Thyroid gland (tissue), 4 donors: ENCODE results near the gene CDK10. TPM values are rescaled to one million over a fixed set of nuclear protein-coding genes. Genes with fewer than 3 reads are reported as not detected.
A peak's percentile ranks its signal among the peaks of the same experiment; 100 is the strongest.

ENCODE experiments used
- DNase-seq, 2 donors: peaks; one replicate each; pipeline ENCODE4 v3.0.0-alpha.2; 2019
- H3K27ac ChIP-seq, 3 donors: fragments of 200-600 bp; sonication (generic); 1 replicate in 2 of 3; 2 replicates in 1 of 3; pipeline ENCODE4 v1.5.1; 2016 to 2019; ENCODE audit warnings: mild to moderate bottlenecking in 1 of 3, moderate library complexity in 1 of 3
- H3K27me3 ChIP-seq: fragments of 200-600 bp; sonication (generic); one replicate; pipeline ENCODE4 v1.5.1; 2019
- H3K36me3 ChIP-seq, 2 donors: fragments of 200-600 bp; sonication (generic); one replicate each; pipeline ENCODE4 v1.5.1; 2016 to 2019
- H3K4me1 ChIP-seq, 2 donors: fragments of 200-600 bp; sonication (generic); one replicate each; pipeline ENCODE4 v1.5.1; 2017 to 2019
- H3K4me3 ChIP-seq, 3 donors: fragments of 200-600 bp; sonication (generic); replicated peaks in 1 of 3; 1 replicate in 2 of 3; 2 replicates in 1 of 3; pipeline ENCODE4 v1.5.1; 2016; ENCODE audit warnings: mild to moderate bottlenecking in 1 of 3
- H3K9me3 ChIP-seq: fragments of 200-600 bp; sonication (generic); one replicate; pipeline ENCODE4 v1.5.1; 2017
- CTCF ChIP-seq, 6 experiments: fragments of 200-600 bp in 3 of 6; fragments of 450-650 bp in 3 of 6; sonication (generic) in 3 of 6; IDR thresholded peaks; one replicate each; pipeline ENCODE4 v1.5.1; 2016 to 2019; ENCODE audit warnings: antibody characterized with exemption in 6 of 6, mild to moderate bottlenecking in 2 of 6, inconsistent platforms in 1 of 6, moderate library complexity in 1 of 6
- POLR2A ChIP-seq, 2 donors: fragments of 450-650 bp; IDR thresholded peaks; one replicate each; pipeline ENCODE4 v1.6.1; 2017; ENCODE audit warnings: antibody characterized with exemption in 2 of 2, mild to moderate bottlenecking in 2 of 2, moderate library complexity in 1 of 2
- WGBS, 2 donors: methylation state at CpG; one replicate each; pipeline ENCODE4 v1.1.5; 2017; 5-methylcytosine and 5-hydroxymethylcytosine counted together
- intact Hi-C: fragments of 100-400 bp; cut with DNase I; formaldehyde crosslinking; loops from one replicate; pipeline ENCODE4 v1.15.1; 2023
- total RNA-seq, 4 donors: library from RNA; depleted of rRNA; stranded (reverse); fragments of >200 nt; gene quantifications; one replicate each; pipeline ENCODE4 v1.2.3, GENCODE V29; 2016

The CDK10 gene
- total RNA-seq, 4 donors from 2014 or later = 88.7 to 109 (median 91.3) TPM

GRCh38 chr16:89646906-89647305 lies 39.6 kb upstream of the CDK10 start:
- Histone ChIP-seq H3K27me3 (no peaks in the 10 kb centered on the region), H3K4me1 (no peaks in the 10 kb centered on the region), H3K4me3 (no peak overlapping the region), H3K27ac (no peak overlapping the region), H3K36me3 (peaks cover 27 to 29% of the 10 kb centered on the region in 2 donors), H3K9me3 (no peaks in the 10 kb centered on the region)
- TF ChIP-seq CTCF (IDR thresholded peaks at IDR 0.05) = no peak
- TF ChIP-seq POLR2A (IDR thresholded peaks at IDR 0.05) = no peak
- intact Hi-C loops = no loop called here
- 86 to 97% methylated on average over 3 to 6 of the region's 12 CpGs for WGBS, 2 donors
- DNase-seq = no peak

GRCh38 chr16:89651584-89651983 lies 34.9 kb upstream of the CDK10 start:
- Histone ChIP-seq H3K9me3 (no peaks in the 10 kb centered on the region), H3K27me3 (no peaks in the 10 kb centered on the region), H3K36me3 (peaks cover 8% of the 10 kb centered on the region in 2 donors), H3K4me3 (no peak overlapping the region), H3K4me1 (peaks cover 3 to 5% of the 10 kb centered on the region in 2 donors), H3K27ac (no peak overlapping the region)
- TF ChIP-seq POLR2A (IDR thresholded peaks at IDR 0.05) = no peak
- no peak for TF ChIP-seq CTCF (IDR thresholded peaks at IDR 0.05)
- 93 to 97% methylated on average over 15 of the region's 15 CpGs for WGBS, 2 donors
- intact Hi-C loops = no loop called here
- no peak for DNase-seq

GRCh38 chr16:89653656-89654295 lies 32.7 kb upstream of the CDK10 start:
- 88 to 92% methylated on average over 9 to 10 of the region's 10 CpGs for WGBS, 2 donors

GRCh38 chr16:89655062-89655643 lies 31.3 kb upstream of the CDK10 start:
- no peaks in the 10 kb centered on the region for H3K9me3 ChIP-seq
- TF ChIP-seq CTCF (IDR thresholded peaks at IDR 0.05) = no peak
- TF ChIP-seq POLR2A (IDR thresholded peaks at IDR 0.05) = no peak
- H3K27ac ChIP-seq = no peak overlapping the region
- H3K27me3 ChIP-seq = no peaks in the 10 kb centered on the region
- H3K4me1 ChIP-seq = peaks cover 8 to 15% of the 10 kb centered on the region in 2 donors
- no peak overlapping the region for H3K4me3 ChIP-seq
- WGBS, 2 donors = 88 to 92% methylated on average over 10 of the region's 10 CpGs
- intact Hi-C loops = no loop called here
- no peaks in the 10 kb centered on the region for H3K36me3 ChIP-seq
- DNase-seq = no peak

More at GRCh38 chr16:89653656-89654295, 32.7 kb upstream of the CDK10 start:
- Histone ChIP-seq H3K9me3 (no peaks in the 10 kb centered on the region), H3K4me3 (no peak overlapping the region), H3K36me3 (no peaks in the 10 kb centered on the region), H3K27me3 (no peaks in the 10 kb centered on the region), H3K4me1 (peaks cover 8 to 14% of the 10 kb centered on the region in 2 donors), H3K27ac (no peak overlapping the region)
- DNase-seq = no peak
- TF ChIP-seq CTCF (IDR thresholded peaks at IDR 0.05) (no peak), POLR2A (IDR thresholded peaks at IDR 0.05) (no peak)
- intact Hi-C loops = no loop called here

GRCh38 chr16:89656435-89657121 lies 29.9 kb upstream of the CDK10 start:
- H3K9me3 ChIP-seq = no peaks in the 10 kb centered on the region
- H3K36me3 ChIP-seq = no peaks in the 10 kb centered on the region
- no peak for DNase-seq
- no peaks in the 10 kb centered on the region for H3K27me3 ChIP-seq
- H3K4me1 ChIP-seq = peaks cover 8 to 15% of the 10 kb centered on the region in 2 donors
- H3K27ac ChIP-seq = peak overlapping the region in 2 of 3 donors; percentile 39 to 54
- TF ChIP-seq CTCF (IDR thresholded peaks at IDR 0.05) = no peak
- TF ChIP-seq POLR2A (IDR thresholded peaks at IDR 0.05) = no peak
- whole genome bisulfite sequencing, 2 donors = 54 to 61% methylated on average over 14 to 19 of the region's 32 CpGs
- intact Hi-C loops = no loop called here
- H3K4me3 ChIP-seq = peak overlapping the region; percentile 43 to 93 (median 73)
